Medulla oblongata (tissue), 1 donor: ENCODE results near the gene RANBP1.
A peak's percentile ranks its signal among the peaks of the same experiment; 100 is the strongest.

Experiments used
- DNase-seq: peaks from one replicate; pipeline ENCODE4 v3.0.0-alpha.2; 2015; ENCODE audit errors: extremely low spot score

RANBP1 gene

DNA sequence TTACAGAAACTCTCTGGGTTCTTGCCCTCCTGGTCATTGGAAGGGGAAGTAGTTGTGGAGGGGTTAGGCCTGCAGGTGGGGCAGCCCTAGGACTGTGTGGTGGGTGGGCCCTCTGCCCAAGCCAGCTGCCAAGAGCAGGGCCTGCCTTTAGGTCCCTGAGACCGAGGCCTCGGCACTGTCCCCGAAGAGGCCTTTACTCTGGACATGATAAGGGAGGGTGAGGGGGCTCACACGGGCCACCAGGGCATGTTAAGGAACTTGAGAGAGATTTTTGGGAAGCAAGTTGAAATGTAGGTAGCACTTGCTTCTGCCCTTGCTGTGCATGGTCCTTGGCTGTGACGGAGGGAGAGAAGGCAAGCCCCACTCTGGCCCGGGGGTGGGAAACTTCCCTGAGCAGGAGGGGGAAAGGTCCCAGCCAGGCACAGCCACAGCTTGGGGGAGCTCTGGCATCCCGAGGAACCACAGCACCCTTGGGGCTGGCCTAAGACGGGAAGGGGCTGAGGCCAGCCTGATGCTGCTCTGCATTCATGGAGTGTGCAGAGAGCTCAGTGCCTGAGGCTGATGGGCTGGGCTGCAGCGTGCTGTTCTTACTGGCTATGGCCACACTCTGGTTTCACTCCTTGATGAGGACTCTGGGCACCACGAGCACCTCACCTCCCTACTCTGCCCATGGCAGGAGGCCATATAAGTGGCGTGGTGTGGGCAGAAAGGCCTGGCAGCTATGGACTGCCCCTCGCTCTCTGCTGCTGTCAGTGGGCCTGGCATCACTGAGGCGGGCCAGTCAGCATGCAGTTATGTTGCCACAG lies 7.8 kb upstream of the RANBP1 start:
- no peak for DNase-seq

DNA sequence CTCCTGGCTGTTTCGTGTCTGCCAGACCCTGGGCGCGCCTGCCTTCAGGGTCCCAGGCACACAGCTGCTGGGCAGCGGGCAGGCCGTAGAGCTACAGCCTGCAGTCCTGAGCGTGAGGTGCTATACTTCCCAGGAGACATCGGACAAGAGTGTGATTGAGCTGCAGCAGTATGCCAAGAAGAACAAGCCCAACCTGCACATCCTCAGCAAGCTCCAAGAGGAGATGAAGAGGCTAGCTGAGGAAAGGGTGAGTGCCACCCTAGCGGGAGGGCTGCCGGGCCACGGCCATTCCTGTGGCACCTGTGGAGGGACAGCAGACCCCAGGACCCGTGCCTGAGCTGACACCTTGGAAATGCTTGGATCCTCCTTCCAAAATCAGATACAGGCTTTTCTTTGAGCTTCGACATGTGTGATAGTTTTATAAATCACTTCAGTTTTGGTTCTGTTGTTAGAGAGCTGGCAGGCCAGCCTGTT lies 7.1 kb upstream of the RANBP1 start:
- no peak for DNase-seq

DNA sequence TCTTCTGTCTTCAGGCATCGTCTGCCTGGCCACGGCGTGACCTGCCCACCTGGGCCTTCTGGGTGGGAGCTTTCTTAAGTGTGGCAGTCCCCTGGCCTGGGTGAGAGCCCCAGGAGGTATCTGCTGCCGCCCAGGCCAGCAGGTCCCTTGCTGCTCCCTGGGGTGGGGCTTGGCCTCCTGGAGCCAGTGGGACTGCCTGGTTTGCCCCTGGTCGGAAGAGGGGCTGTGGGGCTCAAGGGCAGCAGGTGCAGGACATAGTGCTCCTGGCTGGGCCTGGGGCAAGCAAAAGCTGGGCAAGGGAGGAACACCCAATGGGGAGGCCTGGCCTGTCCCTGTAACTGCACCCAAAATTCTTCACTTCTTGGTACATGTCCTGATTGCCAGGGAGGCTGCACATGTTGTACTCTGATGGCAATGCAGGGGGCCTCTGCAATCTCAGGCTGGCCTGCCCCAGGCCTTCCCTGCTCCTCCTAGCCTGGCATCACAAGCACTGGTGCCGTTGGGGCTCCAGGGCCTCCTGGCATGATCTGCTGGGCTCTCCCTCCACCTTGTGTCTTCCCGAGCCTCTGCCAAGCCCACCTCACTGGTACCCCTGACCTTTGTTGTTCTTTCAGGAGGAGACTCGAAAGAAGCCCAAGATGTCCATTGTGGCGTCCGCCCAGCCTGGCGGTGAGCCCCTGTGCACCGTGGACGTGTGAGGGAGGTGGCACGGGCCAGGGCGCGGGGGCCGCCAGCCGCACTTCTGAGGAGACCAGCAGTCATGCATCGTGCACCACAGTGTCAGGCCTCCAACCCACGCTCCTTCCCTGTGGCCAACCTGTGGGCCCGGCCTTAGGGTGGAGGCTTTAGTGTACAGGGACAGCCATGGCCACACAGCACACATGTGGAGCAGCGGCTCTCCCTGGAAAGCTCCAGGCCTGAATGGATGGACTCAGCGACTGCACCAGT lies 6.2 kb upstream of the RANBP1 start:
- DNase-seq = no peak

DNA sequence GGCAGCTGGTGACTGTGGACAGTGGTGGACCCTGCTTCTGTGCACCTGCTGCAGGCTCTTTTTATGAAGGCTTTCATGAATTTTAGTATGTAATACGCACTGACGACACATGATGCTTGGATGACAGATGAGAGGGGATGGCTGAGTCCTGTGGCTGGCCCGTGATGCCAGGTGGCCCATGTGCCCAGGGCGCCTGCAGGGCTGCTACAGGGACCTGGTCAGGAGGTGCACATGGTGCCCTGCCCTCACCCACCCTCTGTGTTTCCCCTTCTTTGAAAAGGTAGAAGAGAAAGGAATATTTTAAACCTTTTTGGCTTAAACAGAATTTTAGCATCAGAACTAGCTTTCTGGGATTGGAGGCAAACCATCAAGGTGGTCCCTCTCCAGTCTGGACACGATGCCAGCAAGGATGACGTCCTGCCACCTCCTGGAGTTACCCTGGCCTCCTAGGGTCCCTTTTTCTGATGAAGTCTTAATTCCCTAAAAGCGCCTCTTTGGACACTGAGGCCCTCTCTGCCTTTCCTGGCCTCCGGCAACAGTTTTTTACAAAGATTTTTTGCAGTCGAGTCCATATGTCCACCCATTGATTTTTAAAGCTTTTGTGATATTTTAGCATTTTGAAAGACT lies 5.4 kb upstream of the RANBP1 start:
- no peak for DNase-seq

DNA sequence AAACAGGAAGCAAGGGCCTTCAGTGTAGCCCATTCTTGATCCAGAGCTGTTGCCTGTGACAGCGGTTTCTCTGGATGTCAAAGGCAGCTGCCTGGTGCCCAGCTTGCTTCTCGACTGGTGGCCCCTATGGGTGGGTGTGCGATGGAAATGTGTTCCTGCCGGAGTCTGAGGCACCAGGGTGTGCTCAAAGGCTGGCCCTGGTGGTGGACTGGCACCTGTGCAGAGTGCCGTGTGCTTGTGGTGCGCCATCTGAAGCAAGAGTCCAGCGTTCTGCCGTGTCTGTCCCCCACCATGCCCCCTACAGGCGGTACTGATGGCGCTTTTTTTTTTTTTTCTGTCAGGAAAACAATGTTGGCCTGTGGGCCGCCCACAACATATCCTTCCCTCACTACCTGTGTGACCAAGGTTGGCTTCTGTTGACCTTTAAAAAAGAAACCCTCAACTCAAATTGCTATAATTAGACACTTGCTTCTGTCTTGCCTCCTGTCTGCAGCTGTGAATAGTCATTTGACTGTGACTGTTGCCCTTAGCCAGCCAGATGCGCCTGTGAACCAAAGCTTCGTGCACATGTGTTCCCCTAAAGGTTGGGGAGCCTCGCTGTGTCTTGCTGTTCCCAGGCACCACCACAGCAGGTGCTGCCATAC lies 4.7 kb upstream of the RANBP1 start:
- no peak for DNase-seq

DNA sequence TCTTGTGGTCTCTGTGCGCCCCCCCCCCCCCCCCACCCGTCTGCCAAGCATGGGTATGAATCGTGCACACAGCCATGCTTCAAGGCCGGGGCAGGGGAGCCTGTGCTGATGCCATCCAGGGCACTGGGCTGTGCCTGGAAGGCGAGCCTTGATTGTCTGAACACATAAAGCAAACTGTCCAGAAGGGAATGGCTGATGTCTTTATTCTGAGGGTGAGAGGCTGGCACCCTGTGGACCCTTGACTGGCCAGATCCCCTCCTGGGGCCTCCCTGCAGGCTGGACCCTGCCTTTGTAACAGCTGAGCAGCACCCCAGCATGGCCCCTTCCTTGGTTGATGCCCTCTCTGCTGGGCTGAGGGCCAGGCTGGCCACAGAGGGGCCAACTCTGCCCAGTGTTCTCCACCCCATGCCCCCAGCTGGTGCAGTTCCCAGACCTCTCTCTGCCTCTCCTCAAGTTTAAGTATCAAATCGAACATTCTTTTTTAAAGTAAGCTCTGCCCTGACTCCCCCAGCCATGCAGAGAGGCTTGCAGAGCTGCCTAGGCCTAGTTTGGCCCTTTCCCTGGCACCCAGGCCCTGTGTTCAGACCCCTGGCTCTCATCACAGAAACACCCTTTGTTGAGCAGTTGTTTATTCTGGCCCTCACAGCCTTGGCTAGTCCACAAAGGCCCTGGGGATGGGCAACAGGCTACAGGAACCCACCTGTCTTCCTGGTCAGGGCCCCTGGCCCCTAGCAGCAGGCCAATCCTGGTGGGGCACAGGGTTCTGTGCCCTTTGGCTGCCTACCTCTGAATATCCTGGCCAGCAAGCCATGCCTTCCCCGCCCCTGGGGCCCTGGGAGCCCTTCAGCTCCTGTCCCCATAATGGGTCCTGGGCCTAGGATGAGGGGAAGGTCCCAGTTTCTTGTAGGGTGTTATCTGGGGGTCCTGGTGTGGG lies 3.9 kb upstream of the RANBP1 start:
- peak; percentile 36 for DNase-seq

DNA sequence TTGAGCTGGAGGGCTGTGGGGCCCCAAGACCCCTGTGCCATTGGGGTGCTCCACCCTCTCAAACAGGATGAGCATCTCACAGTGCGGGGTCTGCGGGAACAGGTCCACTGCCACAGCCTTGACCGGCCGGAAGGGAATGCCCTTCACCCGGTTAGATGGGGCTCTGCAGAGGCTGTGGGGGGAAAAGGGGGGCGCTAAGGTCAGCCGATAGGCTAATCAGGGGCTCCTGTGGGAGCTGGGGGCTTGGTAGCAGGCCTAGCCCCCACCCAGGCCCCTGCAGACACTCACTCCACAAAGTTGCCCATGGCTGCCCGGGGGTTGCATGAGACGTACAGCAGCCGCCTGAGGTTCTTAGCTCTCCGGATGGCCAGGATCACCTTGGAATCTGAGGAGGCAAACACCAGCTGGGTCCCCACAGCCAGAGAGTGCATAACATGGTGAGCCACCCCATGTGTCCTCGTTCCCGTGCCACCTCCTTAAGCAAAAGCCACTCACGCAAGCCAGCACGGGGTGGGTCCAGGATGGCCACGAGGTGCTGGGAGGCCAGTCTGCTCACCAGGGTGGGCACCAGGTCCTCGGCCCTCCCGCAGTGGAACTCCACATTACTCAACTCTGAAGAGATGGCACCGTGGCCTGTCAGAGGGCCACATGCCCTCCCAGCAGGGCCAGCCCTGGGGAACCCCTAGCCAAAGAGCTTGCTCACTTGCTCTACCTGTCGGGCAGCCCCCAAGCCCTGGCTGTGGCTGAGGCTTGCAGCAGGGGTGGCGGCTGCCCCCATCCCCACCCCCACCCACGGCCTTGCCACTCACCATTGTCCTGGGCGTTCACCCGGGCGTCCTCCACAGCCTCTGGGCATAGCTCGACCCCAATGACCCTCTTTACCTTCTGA lies 3.0 kb upstream of the RANBP1 start:
- no peak for DNase-seq

DNA sequence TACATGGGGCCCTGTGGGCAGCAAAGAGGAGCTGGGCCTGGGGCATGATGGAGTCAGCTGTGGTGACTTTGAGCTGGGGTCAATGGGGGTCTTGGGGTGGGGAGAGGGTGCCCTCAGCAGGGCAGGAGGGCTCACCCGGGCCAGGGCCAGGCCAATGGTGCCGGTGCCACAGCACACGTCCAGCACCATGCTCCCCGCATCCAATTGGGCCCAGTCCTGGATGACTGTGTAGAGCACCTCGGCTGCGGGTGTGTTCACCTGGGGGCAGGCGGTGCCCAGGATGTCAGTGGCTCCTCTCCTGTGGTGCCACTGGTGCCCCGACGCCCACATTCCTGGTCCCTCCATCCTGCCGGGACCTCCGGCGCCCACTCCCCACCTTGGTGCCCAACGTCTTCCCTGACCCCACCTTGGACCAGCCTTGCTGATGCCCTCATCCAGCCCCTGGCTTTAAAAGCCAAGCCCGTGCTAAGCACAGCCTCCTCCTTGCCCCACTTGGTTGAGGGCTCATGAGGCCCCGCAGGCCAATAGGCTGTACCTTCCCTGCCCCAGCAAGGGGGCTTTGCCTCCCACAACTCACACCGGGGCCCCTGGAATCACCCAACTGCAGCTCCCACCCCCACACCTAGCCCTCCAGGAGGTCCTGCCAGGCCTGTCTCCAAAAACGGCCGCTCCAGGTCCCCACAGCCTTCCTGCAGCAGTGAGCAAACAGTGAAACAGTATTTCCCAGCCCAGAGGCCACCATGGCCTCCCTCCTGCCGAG lies 2.2 kb upstream of the RANBP1 start:
- no peak for DNase-seq

DNA sequence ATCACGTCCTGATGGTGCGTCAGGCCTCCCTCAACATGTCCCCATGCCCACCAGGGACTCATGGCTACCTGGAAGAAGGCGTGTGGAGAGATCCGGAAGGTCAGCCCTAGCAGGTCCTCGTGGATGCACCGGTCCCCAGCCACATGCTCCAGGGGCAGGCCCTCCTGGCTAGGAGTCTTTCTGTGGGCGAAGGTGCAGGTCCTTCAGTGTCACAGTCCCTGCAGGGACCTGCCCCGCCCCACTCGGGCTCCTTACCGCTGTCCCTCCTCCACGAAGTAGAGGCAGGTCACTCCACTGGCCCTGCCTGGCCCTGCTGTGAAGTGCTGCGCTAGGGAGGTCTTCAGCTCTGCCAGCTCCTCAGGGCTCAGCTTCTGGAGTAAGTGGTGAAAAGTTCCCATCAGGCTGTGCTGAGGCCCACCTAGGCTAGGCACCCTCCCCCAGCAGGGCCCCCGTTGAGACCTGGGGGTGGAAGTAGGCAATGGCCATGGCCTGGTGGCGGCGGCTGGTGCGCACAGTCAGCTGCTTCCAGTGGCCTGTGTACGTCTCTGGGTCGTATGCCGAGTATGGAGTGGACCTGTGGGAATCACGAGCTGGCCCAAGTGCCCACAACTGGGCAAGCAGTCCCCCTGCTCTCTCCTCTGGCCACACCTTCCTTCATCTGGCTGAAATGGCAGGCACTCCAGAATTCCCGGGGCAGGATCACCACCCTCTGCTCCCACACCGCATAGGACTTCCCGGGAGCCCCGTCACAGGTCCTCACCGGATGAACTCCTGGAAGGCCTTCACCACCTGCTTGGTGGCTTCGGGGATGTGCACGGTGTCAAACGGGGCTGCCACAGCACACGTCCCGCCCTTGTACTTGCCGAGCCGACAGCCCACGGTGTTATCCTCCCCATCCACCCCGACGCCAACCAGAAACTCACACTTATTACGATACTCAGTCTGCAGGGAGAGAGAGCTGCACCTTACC lies 1.1 kb upstream of the RANBP1 start:
- DNase-seq = no peak

DNA sequence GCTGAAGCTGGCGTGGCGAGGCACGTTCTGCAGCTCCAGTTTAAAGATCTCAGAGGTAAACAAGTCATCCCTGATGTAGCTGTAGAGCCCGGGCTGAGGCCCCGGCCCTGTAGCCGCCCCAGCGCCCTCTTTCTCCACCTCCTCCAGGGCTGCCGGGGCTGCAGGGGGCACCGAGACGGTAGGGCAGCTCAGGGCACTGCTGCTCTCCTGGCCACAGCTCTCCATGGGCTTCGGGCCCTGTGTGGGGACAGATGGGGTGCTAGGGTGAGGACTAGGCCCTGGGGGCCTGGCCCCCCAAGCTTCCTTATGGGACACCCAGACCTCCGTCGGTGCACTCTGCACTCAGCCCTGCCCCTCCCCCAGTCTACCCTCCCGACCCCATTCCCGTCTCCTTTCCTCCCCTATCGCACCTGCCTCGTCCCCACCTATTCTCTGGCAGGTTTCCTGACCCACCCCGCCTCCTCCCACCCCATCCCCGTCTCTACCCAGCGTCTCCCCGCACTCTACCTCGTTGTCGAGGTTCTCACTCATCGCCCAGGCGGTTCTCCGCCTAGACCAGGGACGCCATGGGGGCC lies 559 bp downstream of the RANBP1 start:
- no peak for DNase-seq

DNA sequence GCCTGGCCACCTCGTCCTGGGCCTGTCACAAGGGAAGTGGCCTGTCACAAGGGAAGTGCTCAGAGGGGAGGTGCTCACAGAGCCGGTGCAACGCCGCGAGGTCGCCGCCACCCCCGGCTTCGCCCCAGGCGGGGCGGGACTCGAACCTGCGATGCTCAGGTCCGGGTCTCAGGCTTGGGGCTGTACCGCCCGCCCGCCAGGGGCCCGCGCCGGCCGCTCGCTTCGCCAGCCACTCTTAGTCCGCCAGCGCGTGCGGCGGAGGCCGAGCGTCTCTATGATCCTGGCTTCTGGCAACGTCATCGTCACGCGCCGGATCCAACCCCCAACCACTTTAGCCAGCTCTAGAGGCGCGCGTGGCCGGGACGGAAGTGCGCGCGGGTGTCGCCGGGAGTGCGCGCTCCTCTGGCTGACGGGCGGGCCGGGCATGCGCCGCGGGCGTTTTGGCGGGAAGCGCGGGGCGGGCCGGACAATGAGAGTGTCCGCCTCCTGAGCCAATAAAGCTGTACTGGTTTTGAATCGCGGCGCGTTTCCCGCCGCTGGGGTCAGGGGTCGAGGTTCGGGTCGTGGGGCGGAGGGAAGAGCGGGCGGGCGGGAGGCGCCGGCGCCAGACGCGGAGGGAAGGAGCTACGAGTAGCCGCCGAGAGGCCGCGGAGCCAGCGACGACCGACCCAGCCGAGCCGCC lies 1.2 kb downstream of the RANBP1 start, which contains the start of gene TRMT2A:
TRMT2A (minus strand) TSS at position 276 of the 682 bp plus-strand sequence. CDS start 320 bp downstream, outside the sequence.
- peak; percentile 97 for DNase-seq

DNA sequence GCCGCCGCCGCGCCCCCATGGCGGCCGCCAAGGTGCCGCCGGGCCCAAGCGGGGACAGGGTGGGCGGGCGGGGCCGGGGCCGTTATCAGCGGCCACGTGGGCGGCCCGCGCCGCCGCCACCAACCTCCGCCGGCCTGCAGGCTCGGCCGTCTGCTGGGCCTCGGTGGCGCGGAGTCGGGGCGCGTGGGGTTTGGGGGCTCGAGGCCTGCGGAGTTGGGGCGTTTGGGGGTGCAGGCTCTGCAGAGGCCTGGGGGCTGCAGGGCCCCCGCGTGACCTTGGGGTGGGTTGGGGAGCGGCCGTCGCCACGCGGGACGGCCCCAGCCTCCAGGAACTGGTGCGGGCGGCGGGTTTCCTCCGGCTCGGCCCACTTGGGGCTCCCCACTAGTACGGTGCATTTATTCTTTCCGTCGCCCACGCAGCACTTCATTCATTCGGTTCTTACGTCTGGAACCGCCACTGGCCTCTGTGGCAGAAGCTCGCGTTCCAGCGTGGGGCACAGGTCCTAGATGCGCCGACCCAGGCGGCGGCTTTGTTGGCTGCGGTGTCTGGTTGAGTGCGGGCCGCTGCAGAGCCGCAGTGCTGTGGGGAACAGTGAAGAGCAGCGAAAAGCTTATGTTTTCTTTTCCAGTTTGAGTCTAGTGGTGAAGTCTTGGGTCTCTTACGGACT lies 1.9 kb downstream of the RANBP1 start:
- no peak for DNase-seq

DNA sequence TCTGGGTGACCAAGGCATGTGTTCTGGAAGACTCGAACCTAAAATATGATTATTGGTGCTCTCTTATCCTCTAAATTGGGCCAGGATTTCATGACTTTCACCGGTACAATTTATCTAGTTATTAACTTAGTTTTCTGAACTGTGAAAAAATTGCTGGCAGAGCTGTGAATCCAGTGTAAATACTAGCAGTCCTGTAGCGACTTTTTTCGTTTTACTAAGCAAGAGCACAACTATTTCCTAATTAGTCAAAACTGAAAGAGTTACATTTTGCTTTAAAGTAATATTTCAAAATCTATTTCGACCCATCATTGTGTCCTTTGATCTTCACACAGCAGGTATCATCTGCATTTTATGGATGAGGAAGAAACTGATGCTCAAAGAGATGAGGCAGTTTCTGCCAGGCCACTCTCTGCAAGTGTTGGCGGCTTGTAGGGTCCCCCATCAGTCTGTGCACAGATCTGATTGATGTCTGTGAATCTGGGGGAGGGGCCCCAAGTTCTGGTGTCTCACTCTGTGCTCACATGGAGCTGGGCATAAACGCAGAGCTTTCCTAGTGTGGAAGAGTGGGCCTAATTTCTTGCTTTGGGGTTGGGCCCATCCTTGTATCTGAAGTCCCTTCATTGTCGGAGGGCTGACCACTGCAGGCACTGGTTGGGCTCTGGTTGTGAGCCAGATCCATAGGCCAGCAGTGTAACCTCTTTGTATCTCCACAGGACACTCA lies 2.6 kb downstream of the RANBP1 start:
- DNase-seq = no peak

DNA sequence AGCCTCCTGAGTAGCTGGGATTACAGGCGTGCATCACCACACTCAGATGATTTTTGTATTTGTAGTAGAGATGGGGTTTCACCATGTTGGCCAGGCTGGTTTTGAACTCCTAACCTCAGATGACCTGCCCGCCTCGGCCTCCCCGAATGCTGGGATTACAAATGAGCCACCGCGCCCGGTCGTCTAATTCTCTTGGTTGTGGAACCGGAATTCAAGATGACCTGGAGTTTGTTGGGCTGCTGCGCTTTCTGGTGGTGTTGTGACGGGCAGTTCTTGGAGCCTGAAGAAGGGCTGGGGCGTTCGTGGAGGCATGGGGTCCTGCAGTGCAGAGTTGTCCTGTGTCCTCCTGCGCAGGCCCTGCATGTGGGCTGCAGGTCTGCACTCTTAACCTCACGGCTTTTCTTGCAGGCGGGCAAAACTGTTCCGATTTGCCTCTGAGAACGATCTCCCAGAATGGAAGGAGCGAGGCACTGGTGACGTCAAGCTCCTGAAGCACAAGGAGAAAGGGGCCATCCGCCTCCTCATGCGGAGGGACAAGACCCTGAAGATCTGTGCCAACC lies 6.0 kb downstream of the RANBP1 start:
- DNase-seq = no peak
